ENCODE data around the gene SPRYD4. TPM values are rescaled to one million over a fixed set of nuclear protein-coding genes. Genes with fewer than 3 reads are reported as not detected.
A peak's percentile ranks its signal among the peaks of the same experiment; 100 is the strongest.

Gene SPRYD4
- total RNA-seq, 4 donors from 2014 or later: 2.8 to 4.6 (median 4.3) TPM

DNA sequence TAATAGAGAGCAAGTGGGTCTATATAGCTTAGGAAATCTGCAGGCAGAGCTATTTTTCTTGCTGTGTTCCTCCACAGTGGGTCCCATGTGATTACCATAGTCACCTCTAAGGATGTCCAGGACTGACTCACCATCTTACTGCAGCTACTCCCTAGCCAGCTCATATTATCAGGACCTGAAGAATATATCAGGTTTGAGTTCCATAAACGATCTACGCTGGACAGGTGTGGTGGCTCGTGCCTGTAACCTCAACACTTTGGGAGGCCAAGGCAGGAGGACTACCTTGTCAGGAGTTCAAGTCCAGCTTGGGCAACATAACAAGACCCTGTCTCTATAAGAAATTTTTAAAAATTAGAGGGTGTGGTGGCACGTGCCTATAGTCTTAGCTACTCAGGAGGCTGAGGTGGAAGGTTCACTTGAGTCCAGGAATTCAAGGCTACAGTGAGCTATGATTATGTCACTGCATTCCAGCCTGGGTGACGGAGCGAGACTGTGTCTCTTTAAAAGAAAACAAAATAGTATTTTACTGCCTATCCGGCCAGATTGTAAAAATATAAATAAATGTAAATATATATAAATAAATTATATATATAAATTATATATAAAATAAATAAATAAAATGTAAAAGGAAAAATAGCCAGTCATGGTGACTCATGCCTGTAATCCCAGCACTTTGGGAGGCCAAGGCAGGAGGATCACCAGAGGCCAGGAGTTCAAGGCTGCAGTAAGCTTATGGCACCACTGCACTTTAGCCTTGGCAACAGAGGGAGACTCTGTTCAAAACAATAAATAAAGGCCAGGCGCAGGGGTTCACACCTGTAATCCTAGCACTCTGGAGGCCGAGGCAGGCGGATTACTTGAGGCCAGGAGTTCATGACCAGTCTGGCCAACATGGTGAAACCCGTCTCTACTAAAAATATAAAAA lies 6.9 kb upstream of the SPRYD4 start:
- Histone ChIP-seq H3K36me3 (no peaks in the 10 kb centered on the region), H3K27ac (no peak overlapping the region), H3K4me1 (peaks cover 0 to 6% of the 10 kb centered on the region in 2 donors), H3K4me3 (replicated peaks in 1 of 3) (no peak overlapping the region), H3K27me3 (no peaks in the 10 kb centered on the region), H3K9me3 (no peaks in the 10 kb centered on the region)
- DNase-seq: no peak
- intact Hi-C loops (cut with DNase I): loop anchor here (10.0 kb wide), 4 partner anchors 127 to 337 kb away; partner anchors contain the start of genes ESYT1, IL23A and PAN2
- TF ChIP-seq, protein P1, sequence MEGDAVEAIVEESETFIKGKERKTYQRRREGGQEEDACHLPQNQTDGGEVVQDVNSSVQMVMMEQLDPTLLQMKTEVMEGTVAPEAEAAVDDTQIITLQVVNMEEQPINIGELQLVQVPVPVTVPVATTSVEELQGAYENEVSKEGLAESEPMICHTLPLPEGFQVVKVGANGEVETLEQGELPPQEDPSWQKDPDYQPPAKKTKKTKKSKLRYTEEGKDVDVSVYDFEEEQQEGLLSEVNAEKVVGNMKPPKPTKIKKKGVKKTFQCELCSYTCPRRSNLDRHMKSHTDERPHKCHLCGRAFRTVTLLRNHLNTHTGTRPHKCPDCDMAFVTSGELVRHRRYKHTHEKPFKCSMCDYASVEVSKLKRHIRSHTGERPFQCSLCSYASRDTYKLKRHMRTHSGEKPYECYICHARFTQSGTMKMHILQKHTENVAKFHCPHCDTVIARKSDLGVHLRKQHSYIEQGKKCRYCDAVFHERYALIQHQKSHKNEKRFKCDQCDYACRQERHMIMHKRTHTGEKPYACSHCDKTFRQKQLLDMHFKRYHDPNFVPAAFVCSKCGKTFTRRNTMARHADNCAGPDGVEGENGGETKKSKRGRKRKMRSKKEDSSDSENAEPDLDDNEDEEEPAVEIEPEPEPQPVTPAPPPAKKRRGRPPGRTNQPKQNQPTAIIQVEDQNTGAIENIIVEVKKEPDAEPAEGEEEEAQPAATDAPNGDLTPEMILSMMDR (IDR thresholded peaks at IDR 0.05): no peak
- no peak for TF ChIP-seq POLR2A (IDR thresholded peaks at IDR 0.05)
- 87% methylated on average over 11 of the region's 11 CpGs for WGBS, 2 donors

DNA sequence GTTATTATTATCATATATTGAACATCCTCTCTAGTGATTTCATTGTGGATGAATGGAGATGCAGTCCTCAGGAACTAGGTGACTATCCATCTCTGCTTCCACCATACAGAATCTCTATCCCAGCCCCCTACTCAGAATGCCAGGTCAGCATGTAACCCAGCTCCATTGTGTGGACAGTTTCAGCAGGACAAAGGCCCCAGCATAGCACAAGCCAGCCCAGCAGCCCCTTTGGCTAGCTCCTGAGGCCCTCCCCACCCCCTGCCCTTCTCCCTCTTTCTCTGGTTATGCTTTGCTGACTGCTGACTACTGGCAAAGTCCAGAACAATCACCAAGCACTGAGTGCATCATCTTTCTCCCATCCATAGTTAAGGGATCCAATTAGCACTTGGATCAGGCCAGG lies 5.8 kb upstream of the SPRYD4 start:
- no peak for DNase-seq
- no peaks in the 10 kb centered on the region for H3K27me3 ChIP-seq
- H3K36me3 ChIP-seq: no peaks in the 10 kb centered on the region
- H3K27ac ChIP-seq: no peak overlapping the region
- H3K4me3 ChIP-seq (replicated peaks in 1 of 3): no peak overlapping the region
- intact Hi-C loops (cut with DNase I): loop anchor here (10.0 kb wide), 4 partner anchors 128 to 338 kb away; partner anchors contain the start of genes ESYT1, IL23A and PAN2
- peaks cover 0 to 6% of the 10 kb centered on the region in 2 donors for H3K4me1 ChIP-seq
- H3K9me3 ChIP-seq: no peaks in the 10 kb centered on the region
- TF ChIP-seq, protein P1 (IDR thresholded peaks at IDR 0.05): no peak
- TF ChIP-seq POLR2A (IDR thresholded peaks at IDR 0.05): no peak

DNA sequence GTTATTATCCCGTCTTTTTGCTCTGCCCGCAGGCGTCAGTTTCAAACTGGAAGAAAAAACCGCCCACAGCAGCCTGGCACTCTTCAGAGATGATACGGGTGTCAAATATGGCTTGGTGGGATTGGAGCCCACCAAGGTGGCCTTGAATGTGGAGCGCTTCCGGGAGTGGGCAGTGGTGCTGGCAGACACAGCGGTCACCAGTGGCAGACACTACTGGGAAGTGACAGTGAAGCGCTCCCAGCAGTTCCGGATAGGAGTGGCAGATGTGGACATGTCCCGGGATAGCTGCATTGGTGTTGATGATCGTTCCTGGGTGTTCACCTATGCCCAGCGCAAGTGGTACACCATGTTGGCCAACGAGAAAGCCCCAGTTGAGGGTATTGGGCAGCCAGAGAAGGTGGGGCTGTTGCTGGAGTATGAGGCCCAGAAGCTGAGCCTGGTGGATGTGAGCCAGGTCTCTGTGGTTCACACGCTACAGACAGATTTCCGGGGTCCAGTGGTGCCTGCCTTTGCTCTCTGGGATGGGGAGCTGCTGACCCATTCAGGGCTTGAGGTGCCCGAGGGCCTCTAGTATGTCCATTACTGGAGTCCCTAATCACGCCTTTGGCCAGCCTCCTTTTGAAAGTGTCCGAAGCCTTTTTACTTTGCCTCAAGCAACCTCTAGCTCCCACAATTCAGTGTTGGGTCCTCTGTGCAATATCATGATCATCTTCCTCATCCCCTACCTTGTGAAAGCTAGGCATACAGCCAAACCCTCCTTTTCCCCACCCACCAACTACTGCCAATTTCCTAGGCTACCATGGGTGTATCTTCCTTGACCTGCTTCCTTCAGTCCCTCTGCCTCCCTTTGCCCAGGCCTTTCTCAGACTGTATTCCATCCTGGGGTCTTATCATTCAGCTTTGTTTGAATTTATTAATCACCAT lies 891 bp downstream of the SPRYD4 start:
- H3K27me3 ChIP-seq: no peaks in the 10 kb centered on the region
- WGBS, 2 donors: 43 to 51% methylated on average over 11 to 19 of the region's 19 CpGs
- peak overlapping the region; percentile 67 to 96 (median 76) for H3K4me3 ChIP-seq (replicated peaks in 1 of 3)
- H3K9me3 ChIP-seq: no peaks in the 10 kb centered on the region
- H3K36me3 ChIP-seq: no peaks in the 10 kb centered on the region
- H3K27ac ChIP-seq: peak overlapping the region; percentile 82 to 96 (median 90)
- intact Hi-C loops (cut with DNase I): loop anchor here (10.0 kb wide), 4 partner anchors 134 to 344 kb away; partner anchors contain the start of genes ESYT1, IL23A and PAN2
- DNase-seq: peak in 1 of 2 donors; percentile 23
- H3K4me1 ChIP-seq: peaks cover 8 to 16% of the 10 kb centered on the region in 2 donors
- TF ChIP-seq POLR2A (IDR thresholded peaks at IDR 0.05): no peak
- TF ChIP-seq, protein P1 (IDR thresholded peaks at IDR 0.05): no peak

DNA sequence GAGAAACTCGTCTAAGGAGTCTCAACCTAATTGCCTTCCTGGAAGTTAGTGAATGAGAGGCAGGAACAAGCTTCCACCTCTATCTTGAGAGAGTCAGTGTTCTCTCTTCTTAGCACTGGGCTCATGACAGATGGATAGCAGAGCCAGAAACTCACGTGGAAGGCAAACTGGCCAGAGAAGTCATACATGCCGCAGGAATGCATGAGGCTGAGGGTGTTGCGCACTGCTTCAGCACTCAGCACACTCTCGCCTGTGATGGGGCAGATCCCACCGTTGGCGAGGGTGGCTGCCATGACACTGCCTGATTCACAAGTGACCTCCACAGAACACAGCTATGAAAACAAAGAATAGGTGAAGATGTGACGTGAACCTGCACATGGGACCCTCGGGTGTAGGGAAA lies 6.0 kb downstream of the SPRYD4 start:
- Histone ChIP-seq H3K9me3 (no peaks in the 10 kb centered on the region), H3K4me1 (peaks cover under 1 to 4% of the 10 kb centered on the region in 2 donors), H3K27me3 (no peaks in the 10 kb centered on the region), H3K27ac (no peak overlapping the region), H3K4me3 (replicated peaks in 1 of 3) (no peak overlapping the region), H3K36me3 (no peaks in the 10 kb centered on the region)
- TF ChIP-seq POLR2A (IDR thresholded peaks at IDR 0.05): no peak
- TF ChIP-seq, protein P1 (IDR thresholded peaks at IDR 0.05): no peak
- no peak for DNase-seq
- intact Hi-C loops (cut with DNase I): no loop called here
- WGBS, 2 donors: 96 to 100% methylated on average over 8 to 9 of the region's 9 CpGs

Data from thyroid gland (tissue), 4 donors.